Hepatocyte (in vitro differentiated cells): ENCODE results near the gene MAPK11.

ENCODE experiments used
- CTCF ChIP-seq: fragments of 200-600 bp; sonication (generic); IDR thresholded peaks from 2 replicates; pipeline ENCODE4 v1.5.1; 2016; ENCODE audit warnings: antibody characterized with exemption, mild to moderate bottlenecking; ENCODE audit not compliant: poor library complexity
- EZH2 ChIP-seq: fragments of 200-600 bp; sonication (generic); IDR thresholded peaks from 2 replicates; pipeline ENCODE4 v1.6.1; 2016; ENCODE audit warnings: antibody characterized with exemption, mild to moderate bottlenecking, borderline replicate concordance

- TF ChIP-seq CTCF: no peak
- no peak for TF ChIP-seq EZH2
These were observed 36.9 kb upstream of the MAPK11 start, which contains the start of gene PLXNB2 for GRCh38 chr22:50306753-50307749.
